HFF-Myc (cell line): ENCODE results near the gene ANXA2.
A peak's percentile ranks its signal among the peaks of the same experiment; 100 is the strongest.
"Not testable (repeated sequence)": the region's sequence is repeated elsewhere in the genome, so short reads cannot be mapped to it uniquely, and the experiment has no call there.

Experiments used
- DNase-seq: peaks from one replicate; pipeline ENCODE4 v3.0.0-alpha.2; 2011; ENCODE audit warnings: low read depth; ENCODE audit errors: extremely low read depth
- H3K4me3 ChIP-seq: replicated peaks from 2 replicates; pipeline ENCODE4 v1.5.1; 2011; ENCODE audit warnings: low read depth, mild to moderate bottlenecking, control low read depth, low read length
- CTCF ChIP-seq: IDR thresholded peaks from 2 replicates; pipeline ENCODE4 v1.5.1; 2012; ENCODE audit warnings: mild to moderate bottlenecking, low read depth, low read length, control low read depth; ENCODE audit errors: missing control alignments

The ANXA2 gene

GRCh38 chr15:60411774-60412425 lies 14.1 kb upstream of the ANXA2 start:
- no peak overlapping the region for H3K4me3 ChIP-seq
- no peak for DNase-seq
- TF ChIP-seq CTCF: no peak

GRCh38 chr15:60410350-60410749 lies 12.6 kb upstream of the ANXA2 start:
- H3K4me3 ChIP-seq, DNase-seq: not testable (repeated sequence)

GRCh38 chr15:60408463-60408981 lies 10.7 kb upstream of the ANXA2 start:
- no peak for TF ChIP-seq CTCF
- DNase-seq: no peak
- no peak overlapping the region for H3K4me3 ChIP-seq

- DNase-seq: peak; percentile 92
- H3K4me3 ChIP-seq: no peak overlapping the region
- TF ChIP-seq CTCF: no peak
Observed at GRCh38 chr15:60407415-60407805, 9.6 kb upstream of the ANXA2 start.

- DNase-seq: no peak
- TF ChIP-seq CTCF: no peak
- H3K4me3 ChIP-seq: no peak overlapping the region
Observed at GRCh38 chr15:60406513-60407414, 9.0 kb upstream of the ANXA2 start.

- H3K4me3 ChIP-seq: no peak overlapping the region
- no peak for DNase-seq
- no peak for TF ChIP-seq CTCF
Observed at GRCh38 chr15:60405399-60405798, 7.6 kb upstream of the ANXA2 start.

- not testable (repeated sequence) for H3K4me3 ChIP-seq, DNase-seq
Observed at GRCh38 chr15:60404351-60404750, 6.6 kb upstream of the ANXA2 start.

GRCh38 chr15:60400944-60401343 lies 3.2 kb upstream of the ANXA2 start:
- TF ChIP-seq CTCF: no peak
- DNase-seq: no peak
- no peak overlapping the region for H3K4me3 ChIP-seq
